K562 treated with DMSO at 1 percent for 4 hours (cell line): Measurements from ENCODE around the gene BCAS4. TPM values are rescaled to one million over a fixed set of nuclear protein-coding genes. Genes with fewer than 3 reads are reported as not detected.

Experiments used
- total RNA-seq: library from RNA; unstranded; fragments of 300-600 nt; gene quantifications from 2 replicates; pipeline ENCODE4 v1.2.3, GENCODE V29; 2022; ENCODE audit not compliant: insufficient read depth

Gene BCAS4, protein sequence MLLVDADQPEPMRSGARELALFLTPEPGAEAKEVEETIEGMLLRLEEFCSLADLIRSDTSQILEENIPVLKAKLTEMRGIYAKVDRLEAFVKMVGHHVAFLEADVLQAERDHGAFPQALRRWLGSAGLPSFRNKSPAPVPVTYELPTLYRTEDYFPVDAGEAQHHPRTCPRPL
- total RNA-seq: 0.11 TPM in 1 of 2 replicates, not detected in the other

DNA sequence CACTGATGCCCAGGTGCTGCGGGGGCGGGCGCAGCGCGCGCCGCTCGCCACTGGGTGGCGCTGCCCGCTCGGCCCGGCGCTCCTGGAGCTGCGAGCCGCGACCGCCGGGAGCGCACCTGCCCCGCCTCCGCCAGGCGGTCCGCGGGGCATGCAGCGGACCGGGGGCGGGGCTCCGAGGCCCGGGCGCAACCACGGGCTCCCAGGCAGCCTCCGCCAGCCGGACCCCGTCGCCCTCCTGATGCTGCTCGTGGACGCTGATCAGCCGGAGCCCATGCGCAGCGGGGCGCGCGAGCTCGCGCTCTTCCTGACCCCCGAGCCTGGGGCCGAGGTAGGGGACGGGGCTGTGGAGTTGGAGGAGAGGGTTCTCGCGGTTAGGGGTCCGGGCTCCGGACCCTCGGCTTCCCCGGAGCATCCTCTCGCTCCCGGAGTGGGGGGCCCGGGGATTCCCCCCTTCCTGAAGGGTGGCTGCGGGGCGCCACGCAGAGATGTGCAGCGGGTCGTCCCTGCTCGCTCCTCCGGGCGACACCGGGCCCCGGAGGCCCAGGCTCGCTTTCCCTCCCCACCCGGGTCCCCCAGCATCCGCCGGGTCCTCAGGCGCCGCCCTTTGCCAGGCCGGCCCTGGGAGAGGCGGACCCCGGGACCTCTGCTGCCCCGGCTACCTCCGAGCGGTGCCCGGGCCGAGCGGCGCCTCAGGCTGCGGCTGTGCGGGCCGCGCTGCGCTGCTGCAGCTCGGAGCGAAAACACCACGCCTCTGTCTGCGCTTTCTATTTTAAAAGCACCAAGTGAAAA, at the start of gene BCAS4:
TSS of gene BCAS4 (plus strand) at position 216 of the 789 bp plus-strand sequence. CDS start at position 239, 23 bp downstream.

Other genes with a start within 250 kb of the BCAS4 start
- 8.4 and 19.7 TPM in 2 replicates for gene RIPOR3, start 103.5 kb upstream of the BCAS4 start, total RNA-seq
- 0.75 and 2.3 TPM in 2 replicates for gene PARD6B, start 63.5 kb upstream of the BCAS4 start, total RNA-seq
- gene ADNP, start 136.4 kb downstream of the BCAS4 start, total RNA-seq: 26.2 and 36.7 TPM in 2 replicates
- 60.3 and 70.1 TPM in 2 replicates for gene DPM1, start 163.5 kb downstream of the BCAS4 start, total RNA-seq
- 2.2 TPM in 2 replicates for gene MOCS3, start 163.8 kb downstream of the BCAS4 start, total RNA-seq
- 23.9 and 43.5 TPM in 2 replicates for gene KCNG1, start 228.0 kb downstream of the BCAS4 start, total RNA-seq